GM12878 (cell line): ENCODE data around the gene LSR. TPM values are rescaled to one million over a fixed set of nuclear protein-coding genes. Genes with fewer than 3 reads are reported as not detected.

ENCODE experiments used
- ATAC-seq: fragments of 200-7000 bp; cut with Tn5 transposase; 3 replicates; pipeline ENCODE4 v1.9.1; 2020; ENCODE audit warnings: mild to moderate bottlenecking, moderate library complexity
- BruUV-seq: library from RNA; stranded (reverse); fragments of 400-500 nt; replicated peaks from 2 replicates; lab custom pipeline; 2021; lab: Mats Ljungman, UMichigan
- CTCF ChIA-PET: fragments of 300-600 bp; sonication (Branson Sonifier 250); formaldehyde crosslinking; extraction: SDS; loops from one replicate; lab custom pipeline; 2021; ENCODE audit warnings: inconsistent platforms; lab: Yijun Ruan, JAX
- POLR2A ChIA-PET: fragments of 350-600 bp; formaldehyde crosslinking; extraction: SDS; loops from one replicate; lab custom pipeline; 2021; ENCODE audit warnings: inconsistent platforms; lab: Charles Lee
- RAD21 ChIA-PET: fragments of 300-600 bp; sonication (Branson Sonifier 250); formaldehyde crosslinking; loops from one replicate; lab custom pipeline; 2023; ENCODE audit warnings: antibody characterized with exemption; ENCODE audit not compliant: unreplicated experiment; lab: Charles Lee
- SMC1A ChIA-PET: fragments of 300-600 bp; sonication (Branson Sonifier 250); formaldehyde crosslinking; loops from one replicate; lab custom pipeline; 2023; ENCODE audit not compliant: unreplicated experiment, uncharacterized antibody; lab: Charles Lee
- DNase-seq: peaks from one replicate; pipeline ENCODE4 v3.0.0-alpha.2; 2011; ENCODE audit warnings: low read depth, low spot score
- FAIRE-seq: peaks from 3 replicates; lab custom pipeline; 2011; peaks lifted over from hg19 to GRCh38; lab: Jason Lieb, UNC
- H2AFZ ChIP-seq: 2 replicates; pipeline ENCODE4 v1.6.0; 2011; ENCODE audit warnings: low read depth, low read length, control low read depth; ENCODE audit not compliant: control insufficient read depth
- H3K27ac ChIP-seq: 2 replicates; pipeline ENCODE4 v1.5.1; 2011; ENCODE audit warnings: control low read depth; ENCODE audit not compliant: control insufficient read depth, insufficient read depth
- H3K27me3 ChIP-seq, 2 experiments: replicated peaks in 1 of 2; 2 replicates each; pipeline versions ENCODE4 v1.6.0 to v1.6.1; 2011; ENCODE audit warnings: low read length in 1 of 2; ENCODE audit not compliant: control insufficient read depth in 2 of 2, insufficient read depth in 2 of 2
- H3K36me3 ChIP-seq, 2 experiments: 2 replicates each; pipeline ENCODE4 v1.5.1; 2011; ENCODE audit warnings: low read length in 1 of 2; ENCODE audit not compliant: control insufficient read depth in 2 of 2, insufficient read depth in 2 of 2
- H3K4me1 ChIP-seq: 2 replicates; pipeline ENCODE4 v1.6.1; 2011; ENCODE audit warnings: mild to moderate bottlenecking, low read length, moderate library complexity, mixed read lengths; ENCODE audit not compliant: control insufficient read depth, insufficient read depth
- H3K4me2 ChIP-seq: 2 replicates; pipeline ENCODE4 v1.6.0; 2011; ENCODE audit warnings: control low read depth; ENCODE audit not compliant: control insufficient read depth, insufficient read depth
- H3K4me3 ChIP-seq: fragments of 200-600 bp; sonication (generic); 2 replicates; pipeline ENCODE4 v1.5.1; 2016
- H3K79me2 ChIP-seq: 2 replicates; pipeline ENCODE4 v1.6.0; 2011; ENCODE audit warnings: low read length; ENCODE audit not compliant: control insufficient read depth, insufficient read depth
- H3K9ac ChIP-seq: 2 replicates; pipeline ENCODE4 v1.8.0; 2011; ENCODE audit warnings: low read length, control low read depth, mixed read lengths; ENCODE audit not compliant: control insufficient read depth, insufficient read depth
- H3K9me3 ChIP-seq: replicated peaks from 3 replicates; pipeline ENCODE4 v1.5.1; 2011; ENCODE audit warnings: mild to moderate bottlenecking, low read length; ENCODE audit not compliant: control insufficient read depth, insufficient read depth
- H4K20me1 ChIP-seq: 2 replicates; pipeline ENCODE4 v1.6.0; 2011; ENCODE audit not compliant: control insufficient read depth, insufficient read depth
- BCL3 ChIP-seq: IDR thresholded peaks from 2 replicates; pipeline ENCODE4 v1.6.1; 2011; ENCODE audit warnings: borderline replicate concordance, low read depth, mild to moderate bottlenecking, moderate library complexity, low read length; ENCODE audit not compliant: insufficient read depth, poor library complexity, severe bottlenecking
- ETV6 ChIP-seq, 2 experiments: fragments of 450-650 bp in 1 of 2; IDR thresholded peaks in 1 of 2; conservative IDR thresholded peaks in 1 of 2; 2 replicates each; pipeline ENCODE4 v1.6.1; 2014; ENCODE audit warnings: antibody characterized with exemption in 1 of 2, borderline replicate concordance in 1 of 2, low read depth in 1 of 2, mild to moderate bottlenecking in 1 of 2, moderate library complexity in 1 of 2
- HDGF ChIP-seq: fragments of 450-650 bp; IDR thresholded peaks from 2 replicates; pipeline ENCODE4 v1.6.1; 2016; ENCODE audit warnings: antibody characterized with exemption
- YBX1 ChIP-seq: fragments of 450-650 bp; IDR thresholded peaks from 2 replicates; pipeline ENCODE4 v1.6.1; 2016; ENCODE audit warnings: antibody characterized with exemption
- YY1 ChIP-seq: IDR thresholded peaks from 2 replicates; pipeline ENCODE4 v1.6.1; 2011; ENCODE audit warnings: low read depth, mild to moderate bottlenecking, low read length
- ZBED1 ChIP-seq: IDR thresholded peaks from 2 replicates; pipeline ENCODE4 v1.6.1; 2016; ENCODE audit warnings: borderline replicate concordance
- ZBTB11 ChIP-seq: fragments of 450-650 bp; formaldehyde crosslinking; IDR thresholded peaks from 2 replicates; pipeline ENCODE4 v1.5.0; 2022; ENCODE audit warnings: mild to moderate bottlenecking, missing genetic modification characterization
- ZNF622 ChIP-seq: fragments of 450-650 bp; IDR thresholded peaks from 2 replicates; pipeline ENCODE4 v1.6.1; 2017; ENCODE audit warnings: mild to moderate bottlenecking, inconsistent platforms
- WGBS: methylation state at CpG from one replicate; pipeline ENCODE4 v1.1.6; 2016; ENCODE audit warnings: low lambda C conversion rate; ENCODE audit not compliant: insufficient replicate concordance, insufficient coverage; ENCODE audit errors: missing lambda C conversion rate; 5-methylcytosine and 5-hydroxymethylcytosine counted together
- in situ Hi-C: fragments of 300-500 bp; cut with MboI; formaldehyde crosslinking; loops from 9 replicates; pipeline ENCODE4 v1.14.3; 2018; ENCODE audit warnings: mixed read lengths
- intact Hi-C: fragments of 100-400 bp; cut with micrococcal nuclease; formaldehyde crosslinking; loops from one replicate; pipeline ENCODE4 v1.14.2; 2022; ENCODE audit not compliant: unreplicated experiment
- polyA plus RNA-seq, 11 experiments: library from polyadenylated mRNA; depleted of rRNA in 4 of 11; unstranded in 6 of 11; stranded (reverse) in 5 of 11; fragments of >200 nt; fragmentation: Nextera tagmentation in 4 of 11; fragmentation: Illumina TruSeq in 1 of 11; extraction: Ambion mirVana in 4 of 11; extraction: Trizol in 1 of 11; gene quantifications; 1 replicate in 1 of 11; 2 replicates in 10 of 11; pipeline versions ENCODE4 v1.2.1 to v1.2.3, GENCODE V29; 2011 to 2016; ENCODE audit warnings: inconsistent platforms in 2 of 11, missing spikeins in 2 of 11, low read depth in 1 of 11
- total RNA-seq, 4 experiments: library from RNA; depleted of rRNA in 3 of 4; stranded (reverse); fragments of >200 nt in 3 of 4; fragmentation: Illumina TruSeq in 1 of 4; extraction: Trizol in 1 of 4; gene quantifications; 2 replicates each; pipeline versions ENCODE4 v1.2.1 to v1.2.3, GENCODE V29; 2013 to 2021

LSR gene
- total and polyA plus RNA-seq, 10 of the 15 experiments (the other 5 are each of a cell fraction or from before 2014, with no cell fraction given): 0.26 to 53.9 (median 26.3) TPM

GRCh38 chr19:35260694-35261304 lies 12.0 kb downstream of the LSR start:
- Histone ChIP-seq H2AFZ (no peak overlapping the region), H3K4me1 (no peaks in the 10 kb centered on the region), H3K79me2 (no peaks in the 10 kb centered on the region; the same call in 1 of the 2 replicates), H3K36me3 (peaks cover 7 to 8% of the 10 kb centered on the region in 2 experiments; a peak in 3 of 4 replicates), H4K20me1 (no peaks in the 10 kb centered on the region), H3K9ac (no peak overlapping the region), H3K27ac (no peak overlapping the region), H3K27me3 (no peaks in the 10 kb centered on the region), H3K4me3 (no peak overlapping the region), H3K9me3 (no peaks in the 10 kb centered on the region), H3K4me2 (no peak overlapping the region)
- CTCF ChIA-PET: no interaction called here
- in situ Hi-C loops (no loop called here), intact Hi-C loops (loop anchor here (10.0 kb wide), 1 partner anchor 234 kb away; the partner anchor contains the start of gene KRTDAP)
- DNase-seq (no peak), FAIRE-seq (no peak), ATAC-seq (no peak)
- BruUV-seq: no TSS peak
- TF ChIP-seq HDGF (no peak), YY1 (no peak), ZBTB11 (no peak), BCL3 (no peak), ZBED1 (no peak), YBX1 (no peak), ETV6 (conservative IDR thresholded peaks at IDR 0.05 in 1 of 2, IDR thresholded peaks at IDR 0.05 in 1 of 2; ENCODE audit: borderline replicate concordance in 1 of 2, low read depth in 1 of 2) (no peak), ZNF622 (no peak)
- POLR2A ChIA-PET: no interaction called here
- 82% methylated on average over 10 of the region's 10 CpGs for WGBS
- SMC1A ChIA-PET: no interaction called here
- RAD21 ChIA-PET: interaction anchor here (0.6 to 1.1 kb wide), 2 partner anchors 10 to 119 kb away, joined by 3 to 4 read pairs; no protein-coding TSS in a partner anchor
